CD4-positive, alpha-beta T cell treated with Interleukin-1 beta for 1 hour (primary cell): ENCODE results near the gene TGM2.

Experiments
- DNase-seq, 2 donors: peaks; one replicate each; pipeline ENCODE4 v3.0.0-alpha.2; 2020 to 2022

Gene TGM2

GRCh38 chr20:38143646-38144554 is 21.2 kb downstream of the TGM2 start:
- peak in 1 of 2 donors; percentile 65 for DNase-seq

GRCh38 chr20:38143238-38143645 is 21.8 kb downstream of the TGM2 start:
- no peak for DNase-seq

GRCh38 chr20:38141889-38142494 is 23.1 kb downstream of the TGM2 start:
- DNase-seq: no peak

GRCh38 chr20:38141204-38141888 is 23.7 kb downstream of the TGM2 start:
- DNase-seq: no peak

GRCh38 chr20:38139977-38140753 is 24.9 kb downstream of the TGM2 start:
- no peak for DNase-seq

- DNase-seq: no peak
Measured at GRCh38 chr20:38139156-38139912, 25.7 kb downstream of the TGM2 start.

- no peak for DNase-seq
Measured at GRCh38 chr20:38138086-38138778, 26.8 kb downstream of the TGM2 start.

GRCh38 chr20:38137441-38138037 is 27.5 kb downstream of the TGM2 start:
- no peak for DNase-seq

- no peak for DNase-seq
Measured at GRCh38 chr20:38136421-38137245, 28.4 kb downstream of the TGM2 start.

- no peak for DNase-seq
Measured at GRCh38 chr20:38135651-38136420, 29.2 kb downstream of the TGM2 start.

- DNase-seq: no peak
Measured at GRCh38 chr20:38135271-38135650, 29.8 kb downstream of the TGM2 start.

- no peak for DNase-seq
Measured at GRCh38 chr20:38134427-38135270, 30.4 kb downstream of the TGM2 start.

GRCh38 chr20:38133680-38134426 is 31.2 kb downstream of the TGM2 start:
- DNase-seq: no peak

- no peak for DNase-seq
Measured at GRCh38 chr20:38132910-38133501, 32.1 kb downstream of the TGM2 start.

GRCh38 chr20:38132156-38132909 is 32.7 kb downstream of the TGM2 start:
- DNase-seq: no peak

GRCh38 chr20:38131588-38132121 is 33.4 kb downstream of the TGM2 start:
- DNase-seq: no peak
